PC-9 (cell line): Measurements from ENCODE around the gene DCANP1. TPM values are rescaled to one million over a fixed set of nuclear protein-coding genes. Genes with fewer than 3 reads are reported as not detected.

ENCODE experiments used
- BruUV-seq: library from RNA; stranded (reverse); fragments of 400-500 nt; replicated peaks from 2 replicates; lab custom pipeline; 2021; lab: Mats Ljungman, UMichigan
- CTCF ChIA-PET: fragments of 300-600 bp; sonication (Branson Sonifier 250); formaldehyde crosslinking; loops from one replicate; lab custom pipeline; 2022; ENCODE audit warnings: antibody characterized with exemption; lab: Charles Lee
- POLR2A ChIA-PET: fragments of 300-600 bp; sonication (Branson Sonifier 250); formaldehyde crosslinking; loops from one replicate; lab custom pipeline; 2022; ENCODE audit warnings: antibody characterized with exemption; ENCODE audit not compliant: unreplicated experiment; lab: Charles Lee
- DNase-seq, 2 experiments: peaks; one replicate each; pipeline versions ENCODE4 v3.0.0 to v3.0.0-alpha.2; 2015 to 2022; ENCODE audit warnings: mixed read lengths in 1 of 2
- H2AFZ ChIP-seq: fragments of 200-600 bp; sonication (generic); 2 replicates; pipeline ENCODE4 v1.8.1; 2017; ENCODE audit warnings: antibody characterized with exemption
- H3F3A ChIP-seq: fragments of 200-600 bp; sonication (generic); 2 replicates; pipeline ENCODE4 v1.8.1; 2017; ENCODE audit warnings: antibody characterized with exemption, mild to moderate bottlenecking, low read depth; ENCODE audit not compliant: insufficient read depth
- H3K27ac ChIP-seq: fragments of 200-600 bp; sonication (generic); 2 replicates; pipeline ENCODE4 v1.6.1; 2016; ENCODE audit warnings: mixed run types
- H3K27me3 ChIP-seq: fragments of 200-600 bp; sonication (generic); 2 replicates; pipeline ENCODE4 v1.6.1; 2016; ENCODE audit warnings: low read depth, mixed run types; ENCODE audit not compliant: insufficient read depth
- H3K36me3 ChIP-seq: fragments of 200-600 bp; sonication (generic); 2 replicates; pipeline ENCODE4 v1.6.1; 2016; ENCODE audit warnings: low read depth, mixed run types
- H3K4me1 ChIP-seq: fragments of 200-600 bp; sonication (generic); replicated peaks from 2 replicates; pipeline ENCODE4 v1.6.1; 2016; ENCODE audit warnings: mixed run types; ENCODE audit not compliant: insufficient read depth
- H3K4me2 ChIP-seq: fragments of 200-600 bp; sonication (generic); 2 replicates; pipeline ENCODE4 v1.6.1; 2017; ENCODE audit warnings: mixed run types
- H3K4me3 ChIP-seq: fragments of 200-600 bp; sonication (generic); 2 replicates; pipeline ENCODE4 v1.6.1; 2016; ENCODE audit warnings: mixed run types
- H3K79me2 ChIP-seq: fragments of 200-600 bp; sonication (generic); 2 replicates; pipeline ENCODE4 v1.6.1; 2017; ENCODE audit warnings: low read depth, mixed run types
- H3K9me2 ChIP-seq: fragments of 200-600 bp; sonication (generic); 2 replicates; pipeline ENCODE4 v1.8.1; 2017; ENCODE audit warnings: mild to moderate bottlenecking; ENCODE audit not compliant: insufficient read depth
- H3K9me3 ChIP-seq: fragments of 200-600 bp; sonication (generic); 2 replicates; pipeline ENCODE4 v1.8.1; 2016; ENCODE audit warnings: low read depth; ENCODE audit not compliant: insufficient read depth
- H4K20me1 ChIP-seq: fragments of 200-600 bp; sonication (generic); 2 replicates; pipeline ENCODE4 v1.8.1; 2017; ENCODE audit not compliant: insufficient read depth
- CTCF ChIP-seq: fragments of 200-600 bp; sonication (generic); conservative IDR thresholded peaks from 2 replicates; pipeline ENCODE4 v1.6.1; 2017; ENCODE audit warnings: mixed run types, antibody characterized with exemption, mild to moderate bottlenecking, moderate library complexity
- EZH2 ChIP-seq: fragments of 200-600 bp; sonication (generic); IDR thresholded peaks from 2 replicates; pipeline ENCODE4 v1.8.0; 2017; ENCODE audit warnings: antibody characterized with exemption, low read depth
- intact Hi-C: fragments of 100-400 bp; cut with micrococcal nuclease; formaldehyde crosslinking; loops from one replicate; pipeline ENCODE4 v1.10.0; 2022; ENCODE audit not compliant: unreplicated experiment
- total RNA-seq: library from RNA; stranded (reverse); gene quantifications from 2 replicates; pipeline ENCODE4 v1.2.3, GENCODE V29; 2021

DCANP1 gene
- total RNA-seq, 1 experiment from 2014 or later = not detected

- Histone ChIP-seq H3F3A (no peaks in the 10 kb centered on the region), H3K4me2 (peak overlapping the region; percentile 40), H3K4me3 (no peak overlapping the region), H3K27me3 (peaks cover 9% of the 10 kb centered on the region), H3K9me2 (no peaks in the 10 kb centered on the region), H2AFZ (0 out of 2 replicates have a peak overlapping the region, but pooled peaks have one; percentile 19), H4K20me1 (no peaks in the 10 kb centered on the region), H3K9me3 (no peaks in the 10 kb centered on the region), H3K4me1 (peaks cover 5% of the 10 kb centered on the region), H3K79me2 (no peaks in the 10 kb centered on the region), H3K36me3 (no peaks in the 10 kb centered on the region), H3K27ac (peak overlapping the region; percentile 46; the same call in 1 of the 2 replicates)
- no peak for TF ChIP-seq CTCF
- TF ChIP-seq EZH2 = no peak
- intact Hi-C loops = no loop called here
- POLR2A ChIA-PET = no interaction called here
- DNase-seq = peak; percentile 4 to 49
- no TSS peak for BruUV-seq
- CTCF ChIA-PET = interaction anchor here (0.6 kb wide), 1 partner anchor 399 kb away, joined by 3 read pairs; no protein-coding TSS in a partner anchor
These were observed 46.4 kb upstream of the DCANP1 start for GRCh38 chr5:135493406-135494180.

GRCh38 chr5:135492319-135492626, 45.1 kb upstream of the DCANP1 start:
- Histone ChIP-seq H3K4me1 (peaks cover 5% of the 10 kb centered on the region), H2AFZ (no peak overlapping the region), H4K20me1 (no peaks in the 10 kb centered on the region), H3K9me2 (no peaks in the 10 kb centered on the region), H3K36me3 (no peaks in the 10 kb centered on the region), H3K4me2 (0 out of 2 replicates have a peak overlapping the region, but pooled peaks have one; percentile 19), H3K27me3 (peaks cover 23% of the 10 kb centered on the region), H3F3A (no peaks in the 10 kb centered on the region), H3K4me3 (no peak overlapping the region), H3K9me3 (no peaks in the 10 kb centered on the region), H3K79me2 (no peaks in the 10 kb centered on the region), H3K27ac (no peak overlapping the region)
- CTCF ChIA-PET = interaction anchor here (0.6 kb wide), 1 partner anchor 66 kb away, joined by 3 read pairs; no protein-coding TSS in a partner anchor
- DNase-seq = no peak
- no TSS peak for BruUV-seq
- POLR2A ChIA-PET = no interaction called here
- intact Hi-C loops = no loop called here
- no peak for TF ChIP-seq EZH2
- no peak for TF ChIP-seq CTCF

- POLR2A ChIA-PET = no interaction called here
- 0 out of 2 replicates have a peak overlapping the region, but pooled peaks have one; percentile 19 for H3K4me2 ChIP-seq
- no peaks in the 10 kb centered on the region for H3F3A ChIP-seq
- CTCF ChIA-PET = no interaction called here
- no peaks in the 10 kb centered on the region for H3K9me2 ChIP-seq
- H3K79me2 ChIP-seq = no peaks in the 10 kb centered on the region
- H3K27me3 ChIP-seq = peaks cover 28% of the 10 kb centered on the region
- H3K27ac ChIP-seq = no peak overlapping the region
- H4K20me1 ChIP-seq = no peaks in the 10 kb centered on the region
- no peaks in the 10 kb centered on the region for H3K36me3 ChIP-seq
- peak in 1 of 2 experiments; percentile 42 for DNase-seq
- peaks cover 5% of the 10 kb centered on the region for H3K4me1 ChIP-seq
- H3K9me3 ChIP-seq = no peaks in the 10 kb centered on the region
- H2AFZ ChIP-seq = no peak overlapping the region
- intact Hi-C loops = no loop called here
- BruUV-seq = no TSS peak
- TF ChIP-seq CTCF (no peak), EZH2 (no peak)
- no peak overlapping the region for H3K4me3 ChIP-seq
These were observed 44.6 kb upstream of the DCANP1 start for GRCh38 chr5:135491552-135492318.
